Measurements from ENCODE around the gene SMC3.
"Not testable (repeated sequence)": the region's sequence is repeated elsewhere in the genome, so short reads cannot be mapped to it uniquely, and the experiment has no call there.

The SMC3 gene

GRCh38 chr10:110628161-110628560 lies 60.7 kb downstream of the SMC3 start:
- no peak for DNase-seq

GRCh38 chr10:110629680-110630191 lies 62.2 kb downstream of the SMC3 start:
- no peak for DNase-seq

- no peak for DNase-seq
Measured at GRCh38 chr10:110631934-110632333, 64.4 kb downstream of the SMC3 start.

- DNase-seq, result no peak
Measured at GRCh38 chr10:110632591-110633215, 65.2 kb downstream of the SMC3 start.

GRCh38 chr10:110634527-110635209 lies 67.2 kb downstream of the SMC3 start:
- DNase-seq, result no peak

GRCh38 chr10:110636572-110636931 lies 69.1 kb downstream of the SMC3 start:
- no peak for DNase-seq

- DNase-seq, result no peak
Measured at GRCh38 chr10:110636932-110637557, 69.5 kb downstream of the SMC3 start.

- no peak for DNase-seq
Measured at GRCh38 chr10:110637558-110638053, 70.1 kb downstream of the SMC3 start.

- no peak for DNase-seq
Measured at GRCh38 chr10:110638319-110638718, 70.8 kb downstream of the SMC3 start.

GRCh38 chr10:110639046-110639445 lies 71.6 kb downstream of the SMC3 start:
- DNase-seq, result not testable (repeated sequence)

- DNase-seq, result not testable (repeated sequence)
Measured at GRCh38 chr10:110639858-110640257, 72.4 kb downstream of the SMC3 start.

- DNase-seq, result no peak
Measured at GRCh38 chr10:110641256-110641655, 73.8 kb downstream of the SMC3 start.

GRCh38 chr10:110642204-110643034 lies 74.9 kb downstream of the SMC3 start:
- DNase-seq, result no peak

GRCh38 chr10:110643035-110643652 lies 75.6 kb downstream of the SMC3 start:
- DNase-seq, result peak; percentile 38

GRCh38 chr10:110643653-110644597 lies 76.4 kb downstream of the SMC3 start, which contains the start of gene RBM20:
TSS of gene RBM20 (plus strand) at chr10:110644336. CDS start at chr10:110644455, 119 bp downstream.
- peak; percentile 56 for DNase-seq

GRCh38 chr10:110644598-110645462 lies 77.3 kb downstream of the SMC3 start:
- DNase-seq, result no peak

GRCh38 chr10:110646417-110647135 lies 79.1 kb downstream of the SMC3 start:
- DNase-seq, result no peak

GRCh38 chr10:110647136-110647430 lies 79.6 kb downstream of the SMC3 start:
- no peak for DNase-seq

- DNase-seq, result no peak
Measured at GRCh38 chr10:110648692-110649346, 81.3 kb downstream of the SMC3 start.
